Left kidney (tissue), 2 donors: Measurements from ENCODE around the gene GLIPR1L2. TPM values are rescaled to one million over a fixed set of nuclear protein-coding genes. Genes with fewer than 3 reads are reported as not detected.

ENCODE experiments used
- DNase-seq: peaks from one replicate; pipeline ENCODE4 v3.0.0-alpha.2; 2013
- polyA plus RNA-seq: library from polyadenylated mRNA; unstranded; fragments of 120-200 nt; gene quantifications from one replicate; pipeline ENCODE4 v1.2.1, GENCODE V29; 2013; ENCODE audit not compliant: insufficient read length

Gene GLIPR1L2
- polyA plus RNA-seq, 1 donor = 2.6 TPM

DNA sequence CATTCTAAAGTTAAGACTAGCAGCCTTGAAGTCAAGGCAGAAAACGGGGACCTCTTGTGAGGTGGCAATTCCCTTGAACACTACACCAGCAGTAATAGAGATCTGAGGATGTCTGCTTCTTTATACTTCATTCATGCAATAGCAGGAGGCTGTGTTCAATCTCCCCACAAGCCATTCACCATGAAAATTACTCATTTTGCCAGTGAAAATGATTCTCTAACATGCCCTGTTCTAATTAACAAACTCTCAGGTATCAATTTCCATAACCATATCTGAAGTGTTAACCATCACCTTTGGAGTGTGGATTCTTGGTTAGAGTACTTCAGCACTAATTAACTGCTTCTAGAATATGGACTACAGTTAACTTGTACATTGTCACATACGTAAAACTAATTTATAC, 86.2 kb downstream of the GLIPR1L2 start:
- DNase-seq = no peak

DNA sequence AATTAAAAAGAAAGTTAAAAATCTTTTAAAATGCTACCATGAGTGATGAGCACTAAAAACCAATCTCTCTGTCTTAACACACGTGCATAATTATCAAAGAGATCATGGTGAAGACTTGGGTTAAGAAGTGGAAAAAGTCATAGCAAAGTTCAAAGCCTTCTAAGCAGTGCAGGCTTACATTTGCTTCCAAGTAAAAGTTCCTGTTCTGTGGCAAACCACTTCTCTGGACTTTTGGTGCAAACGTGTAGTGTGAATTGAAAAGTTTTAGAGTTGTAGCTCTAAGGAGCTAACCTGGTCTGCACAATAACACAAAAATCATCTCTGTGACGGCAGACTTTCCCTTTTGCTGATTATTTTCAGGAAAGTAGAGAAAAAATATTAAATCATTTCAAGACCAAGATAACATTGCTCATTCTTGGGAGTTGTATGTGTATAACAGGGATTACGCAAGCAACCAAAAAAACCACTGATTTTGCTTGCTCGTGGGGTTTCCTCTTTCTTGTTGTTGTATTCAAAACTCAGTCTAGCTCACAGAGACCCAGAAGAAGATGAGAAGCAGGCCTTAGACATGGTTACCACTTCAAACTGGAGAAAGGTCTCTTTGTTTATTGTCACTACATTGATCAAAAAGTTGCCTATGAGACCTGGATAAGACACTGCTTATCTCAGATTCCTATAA, 87.4 kb downstream of the GLIPR1L2 start:
- DNase-seq = no peak

DNA sequence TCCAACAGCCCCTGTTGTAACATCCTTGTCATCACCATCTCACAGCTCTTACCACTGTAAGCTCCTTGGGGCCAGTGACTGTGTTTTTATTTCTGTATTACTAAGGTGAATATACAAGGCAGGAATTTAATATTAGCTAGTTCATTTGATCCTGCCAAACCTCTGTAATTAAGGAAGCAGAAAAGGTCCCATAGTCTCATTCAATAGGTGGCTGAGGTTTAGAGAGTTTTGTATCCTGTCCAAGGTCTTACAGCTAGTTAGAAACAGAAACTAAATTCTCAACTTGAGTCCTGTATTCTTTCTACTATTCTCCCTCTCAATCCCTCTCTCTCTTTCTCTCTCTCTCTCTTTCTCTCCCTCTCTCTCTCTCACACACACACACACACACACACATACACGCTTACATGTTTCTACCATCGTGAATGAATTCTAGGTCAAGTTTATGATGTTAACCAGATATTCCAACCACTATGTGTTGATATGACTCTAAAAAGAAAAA, 89.1 kb downstream of the GLIPR1L2 start:
- no peak for DNase-seq

DNA sequence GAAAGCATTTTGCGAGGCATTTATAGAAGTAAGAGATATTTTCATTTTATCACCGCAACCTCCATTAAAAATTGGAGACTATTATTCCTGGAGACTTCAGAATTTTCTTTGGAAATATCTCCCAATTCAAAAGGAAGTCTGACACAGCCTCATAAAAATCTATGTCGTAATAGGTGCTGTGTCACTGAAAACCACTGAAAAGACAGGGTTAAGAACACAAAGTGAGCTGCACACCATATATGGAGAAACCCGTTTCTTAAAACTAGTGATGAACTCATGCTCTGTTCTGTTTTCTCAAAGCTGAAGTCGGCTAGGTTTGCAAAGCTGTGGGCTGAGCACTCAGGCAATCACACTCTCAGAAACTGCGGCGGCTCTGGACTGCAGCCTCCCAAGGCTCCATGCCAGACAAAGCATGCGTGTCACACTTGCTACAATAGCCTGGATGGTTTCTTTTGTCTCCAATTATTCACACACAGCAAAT, 89.6 kb downstream of the GLIPR1L2 start, which contains the start of gene GLIPR1:
TSS of gene GLIPR1 (plus strand) at position 287 of the 481 bp plus-strand sequence. CDS start at position 413, 126 bp downstream.
- peak; percentile 39 for DNase-seq

DNA sequence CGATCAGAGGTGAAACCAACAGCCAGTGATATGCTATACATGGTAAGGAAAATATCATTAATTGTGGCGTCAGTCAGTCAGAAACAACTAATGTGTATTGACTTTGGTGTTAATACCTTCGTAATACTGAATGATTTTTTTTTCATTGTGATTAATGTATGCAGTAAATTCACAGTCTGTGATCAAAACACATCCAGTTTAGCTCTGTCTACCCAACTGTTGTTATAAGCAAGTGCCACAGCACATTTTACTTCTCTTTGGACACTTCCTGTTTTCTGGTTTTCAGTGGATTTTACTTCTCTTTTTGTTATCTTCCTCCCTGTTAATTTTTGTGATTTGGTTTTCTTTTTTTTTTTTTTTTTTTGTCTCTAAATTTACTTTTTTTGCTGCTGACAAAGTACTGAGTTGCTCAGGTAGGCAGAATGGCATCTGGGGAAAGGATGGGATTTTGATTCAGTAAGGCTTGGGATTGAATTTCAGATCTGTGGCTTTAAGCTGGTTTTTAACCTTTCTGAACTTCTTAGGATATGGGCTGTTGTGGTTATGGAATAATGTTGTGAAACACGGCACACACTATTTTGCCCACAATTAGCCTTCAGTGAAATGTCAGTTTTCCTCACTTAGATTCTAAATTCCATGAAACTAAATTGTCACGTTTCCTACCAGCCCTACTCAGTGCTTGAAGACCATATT, 90.3 kb downstream of the GLIPR1L2 start:
- no peak for DNase-seq

DNA sequence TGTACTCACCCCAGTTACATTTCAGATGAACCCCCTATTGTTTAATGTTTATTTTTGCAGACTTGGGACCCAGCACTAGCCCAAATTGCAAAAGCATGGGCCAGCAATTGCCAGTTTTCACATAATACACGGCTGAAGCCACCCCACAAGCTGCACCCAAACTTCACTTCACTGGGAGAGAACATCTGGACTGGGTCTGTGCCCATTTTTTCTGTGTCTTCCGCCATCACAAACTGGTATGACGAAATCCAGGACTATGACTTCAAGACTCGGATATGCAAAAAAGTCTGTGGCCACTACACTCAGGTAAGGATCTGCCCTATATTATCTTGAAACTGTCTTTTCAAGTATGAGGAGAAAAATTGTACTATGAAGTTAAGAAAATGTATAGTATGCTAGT, 90.9 kb downstream of the GLIPR1L2 start:
- no peak for DNase-seq

Other genes with a start within 250 kb of the GLIPR1L2 start
- gene KCNC2, start 181.2 kb upstream of the GLIPR1L2 start, polyA plus RNA-seq = 0.55 TPM
- 11.5 TPM for gene CAPS2, start 60.8 kb upstream of the GLIPR1L2 start, polyA plus RNA-seq
- 0.43 TPM for gene GLIPR1L1, start 56.4 kb upstream of the GLIPR1L2 start, polyA plus RNA-seq
- gene GLIPR1, start 89.7 kb downstream of the GLIPR1L2 start, polyA plus RNA-seq = 19.4 TPM
- gene KRR1, start 120.5 kb downstream of the GLIPR1L2 start, polyA plus RNA-seq = 104 TPM